GM15510 (cell line): Measurements from ENCODE around the gene RFX1.

Source experiments
- POLR2A ChIP-seq: IDR thresholded peaks from 3 replicates; pipeline ENCODE4 v1.6.1; 2011; ENCODE audit warnings: borderline replicate concordance; ENCODE audit not compliant: insufficient read length; ENCODE audit errors: extremely low read depth

Gene RFX1

GRCh38 chr19:14028901-14029300 is 22.8 kb upstream of the RFX1 start:
- no peak for TF ChIP-seq POLR2A

GRCh38 chr19:14027856-14028450 is 21.8 kb upstream of the RFX1 start, which contains the start of gene RLN3:
RLN3 (plus strand) TSS chr19:14028148; CDS start chr19:14028205, 57 bp downstream.
- TF ChIP-seq POLR2A = no peak

- TF ChIP-seq POLR2A = no peak
Measured at GRCh38 chr19:14023404-14024235, 17.5 kb upstream of the RFX1 start.

GRCh38 chr19:14022469-14022868 is 16.3 kb upstream of the RFX1 start:
- TF ChIP-seq POLR2A = no peak

- TF ChIP-seq POLR2A = no peak
Measured at GRCh38 chr19:14021474-14021873, 15.4 kb upstream of the RFX1 start.

- TF ChIP-seq POLR2A = no peak
Measured at GRCh38 chr19:14019100-14019499, 13.0 kb upstream of the RFX1 start.

GRCh38 chr19:14015524-14016035 is 9.5 kb upstream of the RFX1 start:
- peak; percentile 29 for TF ChIP-seq POLR2A

GRCh38 chr19:14012378-14012915 is 6.3 kb upstream of the RFX1 start:
- no peak for TF ChIP-seq POLR2A

- TF ChIP-seq POLR2A = peak; percentile 52
Measured at GRCh38 chr19:14006766-14007562, 844 bp upstream of the RFX1 start.

- peak; percentile 78 for TF ChIP-seq POLR2A
Measured at GRCh38 chr19:14005349-14006084, 603 bp downstream of the RFX1 start.

- no peak for TF ChIP-seq POLR2A
Measured at GRCh38 chr19:14004619-14005348, 1.3 kb downstream of the RFX1 start.

GRCh38 chr19:14003251-14004055 is 2.7 kb downstream of the RFX1 start:
- TF ChIP-seq POLR2A = no peak
